ENCODE data around the gene SLC9B2.
A peak's percentile ranks its signal among the peaks of the same experiment; 100 is the strongest.
"Not testable (repeated sequence)": the region's sequence is repeated elsewhere in the genome, so short reads cannot be mapped to it uniquely, and the experiment has no call there.

The SLC9B2 gene

DNA sequence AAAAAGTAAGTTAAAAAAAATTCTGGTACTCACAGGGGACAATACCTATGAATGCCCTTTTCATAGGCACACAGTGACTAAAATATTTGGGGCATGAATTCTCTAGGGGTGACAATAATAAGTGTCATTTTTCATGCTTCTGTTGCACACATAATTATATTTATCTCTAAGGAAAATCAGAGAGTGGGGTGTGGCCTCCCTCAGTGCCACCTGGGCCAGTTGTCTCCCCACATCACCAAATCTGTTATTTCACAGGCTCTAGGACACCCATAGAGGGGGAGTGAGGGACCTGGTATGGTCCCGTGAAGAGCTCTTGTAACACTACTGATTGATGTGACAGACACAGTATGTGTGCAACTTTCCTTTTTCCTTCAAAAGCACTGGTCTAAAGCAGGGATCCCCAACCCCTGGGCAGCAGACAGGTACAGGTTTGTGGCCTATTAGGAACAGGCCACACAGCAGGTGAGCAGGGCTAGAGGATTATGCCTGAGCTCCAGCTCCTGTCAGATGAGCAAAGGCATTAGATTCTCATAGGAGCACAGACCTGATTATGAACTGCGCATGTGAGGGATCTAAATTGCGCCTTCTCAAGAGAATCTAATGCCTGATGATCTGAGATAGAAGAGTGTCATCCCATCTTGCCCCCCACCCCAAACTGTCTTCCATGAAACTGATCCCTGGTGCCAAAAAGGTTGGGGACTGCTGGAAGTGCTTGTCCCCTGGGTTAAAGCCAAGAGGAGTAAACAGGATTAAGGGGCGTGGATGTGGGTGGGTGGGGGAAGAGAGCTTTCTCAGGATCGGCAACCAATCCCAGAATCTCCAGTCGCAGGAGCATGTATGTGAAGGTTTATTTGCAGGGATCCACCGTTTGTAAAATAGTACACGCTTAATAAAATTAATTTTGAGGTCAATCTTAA is 57.9 kb downstream of the SLC9B2 start:
- peak overlapping the region; percentile 94 to 97 for H3K4me3 Mint-ChIP-seq
- H3K27me3 Mint-ChIP-seq: no peaks in the 10 kb centered on the region
- peaks cover 10 to 20% of the 10 kb centered on the region in 2 donors for H3K4me1 Mint-ChIP-seq
- no peaks in the 10 kb centered on the region for H3K9me3 Mint-ChIP-seq
- H3K36me3 Mint-ChIP-seq: peaks cover 0 to 8% of the 10 kb centered on the region in 2 donors
- H3K27ac Mint-ChIP-seq: peak overlapping the region; percentile 99
- ATAC-seq (replicated peaks) (no peak), DNase-seq (no peak)

- H3K4me1 Mint-ChIP-seq: no peaks in the 10 kb centered on the region
- DNase-seq: no peak
- H3K4me3 Mint-ChIP-seq: no peak overlapping the region
- H3K27ac Mint-ChIP-seq: no peak overlapping the region
- no peaks in the 10 kb centered on the region for H3K27me3 Mint-ChIP-seq
- no peaks in the 10 kb centered on the region for H3K9me3 Mint-ChIP-seq
- no peak for ATAC-seq (replicated peaks)
- no peaks in the 10 kb centered on the region for H3K36me3 Mint-ChIP-seq
Observed at GRCh38 chr4:103012551-103012950, 64.0 kb downstream of the SLC9B2 start.

DNA sequence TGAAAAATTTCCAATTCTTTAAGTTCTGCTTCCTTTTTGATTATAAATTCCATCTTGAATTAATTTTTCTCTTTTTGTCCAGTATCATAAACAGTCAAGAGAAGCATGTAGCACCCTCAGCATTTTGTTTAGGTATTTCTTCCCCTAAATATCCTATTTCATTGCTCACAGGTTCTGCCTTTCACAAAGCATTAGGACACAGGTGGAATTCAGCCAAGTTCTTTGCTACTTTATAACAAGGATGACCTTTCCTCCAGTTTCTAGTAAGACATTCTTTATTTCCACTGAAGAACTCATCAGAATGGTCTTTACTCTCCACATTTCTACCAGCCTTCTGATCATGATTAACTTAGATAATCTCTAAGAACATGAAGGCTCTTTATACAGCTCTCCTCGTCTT is 64.5 kb downstream of the SLC9B2 start:
- no peak overlapping the region for H3K27ac Mint-ChIP-seq

DNA sequence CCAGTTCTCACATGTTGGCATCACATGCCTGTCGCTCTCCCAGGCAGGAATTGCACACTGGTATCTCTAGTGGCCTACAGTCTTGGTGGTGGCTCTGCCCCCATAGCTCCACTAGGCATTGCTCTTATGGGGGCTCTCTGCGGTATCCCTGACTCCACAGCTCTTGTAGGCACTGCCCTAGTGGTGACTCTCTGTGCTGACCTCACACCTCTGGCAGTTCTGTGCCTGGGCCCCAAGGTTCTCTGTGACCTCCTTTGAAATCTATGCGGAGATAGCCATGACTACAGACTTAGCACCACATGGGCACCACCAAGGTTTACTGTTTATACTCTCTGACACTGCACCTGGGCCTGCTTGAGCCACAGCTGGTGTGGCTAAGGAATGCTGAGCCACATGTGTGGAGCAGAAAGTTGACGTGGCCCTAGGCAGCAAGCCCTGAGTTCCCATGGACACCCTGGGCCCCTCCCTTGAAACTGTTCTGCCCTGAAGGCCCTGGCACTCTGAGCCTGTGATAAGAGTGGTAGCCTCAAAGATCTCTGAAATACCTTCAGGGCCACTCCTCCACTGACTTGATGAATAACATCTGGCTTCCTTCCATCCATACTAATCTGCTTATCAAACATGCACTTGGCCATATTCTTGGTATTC is 65.1 kb downstream of the SLC9B2 start:
- Mint-ChIP-seq H3K4me3 (no peak overlapping the region), H3K36me3 (no peaks in the 10 kb centered on the region), H3K4me1 (no peaks in the 10 kb centered on the region), H3K27ac (no peak overlapping the region), H3K27me3 (no peaks in the 10 kb centered on the region), H3K9me3 (no peaks in the 10 kb centered on the region)
- ATAC-seq (replicated peaks) (no peak), DNase-seq (no peak)

More for the DNA sequence above, 64.5 kb downstream of the SLC9B2 start:
- Mint-ChIP-seq H3K27me3 (no peaks in the 10 kb centered on the region), H3K36me3 (no peaks in the 10 kb centered on the region), H3K4me3 (no peak overlapping the region), H3K4me1 (no peaks in the 10 kb centered on the region), H3K9me3 (no peaks in the 10 kb centered on the region)
- ATAC-seq (replicated peaks) (no peak), DNase-seq (no peak)

DNA sequence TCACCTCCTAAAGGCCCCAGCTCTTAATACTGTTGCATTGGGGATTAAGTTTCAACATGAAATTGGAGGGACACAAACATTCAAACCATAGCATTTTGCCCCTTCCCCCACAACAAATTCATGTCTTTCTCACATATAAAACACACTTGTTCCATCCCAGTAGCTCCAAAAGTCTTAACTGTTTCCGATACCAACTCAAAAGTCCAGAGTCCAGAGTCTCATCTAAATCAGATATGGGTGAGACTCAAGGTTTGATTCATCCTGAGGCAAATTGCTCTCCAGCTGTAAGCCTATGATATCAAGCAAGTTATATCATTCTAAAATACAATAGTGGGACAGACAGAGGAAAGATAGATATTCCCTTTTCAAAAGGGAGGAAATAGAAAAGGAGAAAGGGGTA is 65.8 kb downstream of the SLC9B2 start:
- H3K27me3 Mint-ChIP-seq: no peaks in the 10 kb centered on the region
- DNase-seq (no peak), ATAC-seq (replicated peaks) (no peak)
- H3K4me3 Mint-ChIP-seq: no peak overlapping the region
- H3K27ac Mint-ChIP-seq: no peak overlapping the region
- no peaks in the 10 kb centered on the region for H3K36me3 Mint-ChIP-seq
- no peaks in the 10 kb centered on the region for H3K4me1 Mint-ChIP-seq
- no peaks in the 10 kb centered on the region for H3K9me3 Mint-ChIP-seq

GRCh38 chr4:103008875-103009729 is 67.5 kb downstream of the SLC9B2 start:
- H3K27me3 Mint-ChIP-seq: no peaks in the 10 kb centered on the region
- ATAC-seq (replicated peaks): peak; percentile 85 to 91

GRCh38 chr4:103002551-103002950 is 74.0 kb downstream of the SLC9B2 start:
- Mint-ChIP-seq H3K4me1 (no peaks in the 10 kb centered on the region), H3K27ac (no peak overlapping the region), H3K36me3 (peaks cover 10 to 16% of the 10 kb centered on the region in 2 donors), H3K27me3 (no peaks in the 10 kb centered on the region), H3K4me3 (no peak overlapping the region), H3K9me3 (peaks cover 9 to 10% of the 10 kb centered on the region in 2 donors)
- no peak for ATAC-seq (replicated peaks)
- no peak for DNase-seq

More at GRCh38 chr4:103008875-103009729, 67.5 kb downstream of the SLC9B2 start:
- no peak overlapping the region for H3K27ac Mint-ChIP-seq
- no peaks in the 10 kb centered on the region for H3K36me3 Mint-ChIP-seq
- no peak overlapping the region for H3K4me3 Mint-ChIP-seq
- no peak for DNase-seq
- no peaks in the 10 kb centered on the region for H3K9me3 Mint-ChIP-seq
- no peaks in the 10 kb centered on the region for H3K4me1 Mint-ChIP-seq

DNA sequence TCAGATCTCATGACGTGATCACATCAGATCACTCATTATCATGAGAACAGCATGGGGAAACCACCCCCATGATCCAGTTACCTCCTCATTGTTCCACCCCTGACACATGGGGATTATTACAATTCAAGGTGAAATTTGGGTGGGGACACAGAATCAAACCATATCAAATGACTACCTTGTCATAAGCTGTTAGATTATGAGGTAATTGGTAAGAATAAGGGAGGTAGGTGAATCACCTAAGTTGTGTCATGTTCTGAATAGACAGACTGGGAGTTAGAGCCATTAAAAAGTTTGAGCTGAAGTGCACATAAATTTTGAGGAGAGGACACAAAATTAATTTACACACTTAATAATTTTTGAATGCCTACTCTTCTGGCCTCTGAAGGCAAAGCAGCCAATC is 81.8 kb downstream of the SLC9B2 start:
- ATAC-seq (replicated peaks): no peak
- Mint-ChIP-seq H3K27ac (no peak overlapping the region), H3K4me1 (no peaks in the 10 kb centered on the region), H3K36me3 (peaks cover 10 to 17% of the 10 kb centered on the region in 2 donors), H3K4me3 (no peak overlapping the region), H3K27me3 (no peaks in the 10 kb centered on the region), H3K9me3 (peaks cover 11% of the 10 kb centered on the region in 2 donors)
- no peak for DNase-seq

DNA sequence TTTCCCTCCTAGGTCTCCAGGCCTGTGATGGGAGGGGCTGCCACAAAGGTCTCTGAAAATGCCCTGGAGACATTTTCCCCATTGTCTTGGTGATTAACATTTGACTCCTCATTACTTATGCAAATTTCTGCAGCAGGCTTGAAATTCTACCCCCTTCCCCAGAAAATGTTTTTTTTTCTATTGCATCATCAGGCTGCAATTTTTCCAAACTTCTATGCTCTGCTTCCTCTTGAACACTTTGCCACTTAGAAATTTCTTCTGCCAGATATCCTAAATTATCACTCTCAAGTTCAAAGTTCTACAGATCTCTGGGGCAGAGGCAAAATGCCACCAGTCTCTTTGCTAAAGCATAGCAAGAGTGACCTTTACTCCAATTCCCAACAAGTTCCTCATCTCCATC is 82.6 kb downstream of the SLC9B2 start:
- not testable (repeated sequence) for ATAC-seq (replicated peaks); H3K27ac Mint-ChIP-seq; H3K27me3 Mint-ChIP-seq; DNase-seq; H3K4me3 Mint-ChIP-seq; H3K4me1 Mint-ChIP-seq
- Mint-ChIP-seq H3K9me3 (peaks cover 11% of the 10 kb centered on the region in 2 donors), H3K36me3 (peaks cover 10 to 17% of the 10 kb centered on the region in 2 donors)

DNA sequence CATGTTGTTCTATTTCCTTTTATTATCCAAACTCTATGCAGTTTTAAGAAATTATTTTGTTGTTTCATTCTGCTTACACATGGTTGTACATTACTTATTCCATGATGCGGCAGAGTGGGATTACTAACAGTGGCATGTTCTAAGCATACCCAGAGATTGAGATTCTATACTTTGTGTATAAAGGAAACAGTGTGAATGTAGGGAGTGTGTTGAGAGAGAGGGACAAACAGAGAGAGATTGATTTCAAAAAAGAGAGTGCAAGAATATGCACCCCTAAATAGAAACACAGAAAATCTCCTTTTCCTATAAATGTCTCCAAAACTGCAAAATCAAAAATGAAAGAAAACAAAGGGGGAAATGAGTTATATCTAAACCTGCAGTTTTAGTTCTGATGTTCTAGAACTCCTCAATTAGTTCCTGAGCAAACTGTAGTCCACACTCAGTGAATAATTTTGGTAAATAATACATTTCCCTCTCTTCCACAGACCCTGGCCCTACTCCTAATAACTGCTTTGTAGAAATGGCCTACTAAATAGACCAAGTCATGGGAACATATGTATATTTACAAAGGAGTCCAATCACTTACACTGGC is 88.0 kb downstream of the SLC9B2 start:
- ATAC-seq (replicated peaks): no peak
- Mint-ChIP-seq H3K4me3 (no peak overlapping the region), H3K4me1 (no peaks in the 10 kb centered on the region), H3K27ac (no peak overlapping the region), H3K9me3 (peaks cover 2 to 14% of the 10 kb centered on the region in 2 donors), H3K36me3 (peaks cover 11 to 18% of the 10 kb centered on the region in 2 donors), H3K27me3 (no peaks in the 10 kb centered on the region)
- DNase-seq: no peak

GRCh38 chr4:102981005-102981404 is 95.6 kb downstream of the SLC9B2 start:
- Mint-ChIP-seq H3K27ac (no peak overlapping the region), H3K4me1 (no peaks in the 10 kb centered on the region), H3K27me3 (no peaks in the 10 kb centered on the region), H3K36me3 (peaks cover 6 to 7% of the 10 kb centered on the region in 2 donors), H3K9me3 (peaks cover 2 to 10% of the 10 kb centered on the region in 2 donors), H3K4me3 (no peak overlapping the region)
- no peak for DNase-seq
- no peak for ATAC-seq (replicated peaks)
